ENCODE results near the gene DLGAP1. TPM values are rescaled to one million over a fixed set of nuclear protein-coding genes. Genes with fewer than 3 reads are reported as not detected.

The DLGAP1 gene
- polyA plus RNA-seq, 1 donor from 2014 or later = 4.5 TPM

DNA sequence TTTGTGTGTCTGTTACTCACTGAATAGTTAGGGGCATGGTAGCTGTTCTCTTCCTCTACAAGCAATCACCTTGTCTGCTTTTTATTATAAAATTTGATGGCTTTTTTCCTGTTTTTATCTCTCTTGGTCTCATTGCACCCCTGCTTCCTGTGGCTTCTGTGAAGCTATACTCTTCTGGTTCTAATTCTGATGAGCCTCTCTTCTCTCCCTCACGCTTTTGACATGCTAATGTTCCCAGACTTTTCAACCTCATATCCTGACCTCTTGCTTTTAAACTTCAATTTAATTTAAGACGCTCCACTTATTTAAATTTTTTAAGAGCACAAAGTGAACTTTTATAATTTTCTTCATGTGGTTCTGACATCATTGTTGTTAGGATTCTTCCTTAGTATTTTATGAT, 361.4 kb downstream of the DLGAP1 start:
- Histone ChIP-seq H2AFZ (ENCODE audit: low read depth, low read length) (no peak overlapping the region), H3K36me3 (ENCODE audit: insufficient read depth, low read length) (no peaks in the 10 kb centered on the region), H4K20me1 (ENCODE audit: insufficient read depth) (no peaks in the 10 kb centered on the region), H3K27ac (ENCODE audit: low read length) (no peak overlapping the region), H3K79me2 (replicated peaks; ENCODE audit: insufficient read depth, low read length) (no peaks in the 10 kb centered on the region), H3K4me2 (ENCODE audit: low read length) (no peak overlapping the region), H3F3A (ENCODE audit: insufficient read depth, low read length, poor library complexity, severe bottlenecking) (no peaks in the 10 kb centered on the region), H3K27me3 (ENCODE audit: insufficient read depth, low read depth, low read length) (no peaks in the 10 kb centered on the region), H3K9me2 (ENCODE audit: insufficient read depth, low read length) (no peaks in the 10 kb centered on the region), H3K9ac (ENCODE audit: low read length) (no peak overlapping the region), H3K4me3 (ENCODE audit: low read length) (no peak overlapping the region), H3K9me3 (ENCODE audit: low read length) (no peaks in the 10 kb centered on the region)
- TF ChIP-seq RAD21 (conservative IDR thresholded peaks at IDR 0.05) = no peak
- TF ChIP-seq, protein P1, sequence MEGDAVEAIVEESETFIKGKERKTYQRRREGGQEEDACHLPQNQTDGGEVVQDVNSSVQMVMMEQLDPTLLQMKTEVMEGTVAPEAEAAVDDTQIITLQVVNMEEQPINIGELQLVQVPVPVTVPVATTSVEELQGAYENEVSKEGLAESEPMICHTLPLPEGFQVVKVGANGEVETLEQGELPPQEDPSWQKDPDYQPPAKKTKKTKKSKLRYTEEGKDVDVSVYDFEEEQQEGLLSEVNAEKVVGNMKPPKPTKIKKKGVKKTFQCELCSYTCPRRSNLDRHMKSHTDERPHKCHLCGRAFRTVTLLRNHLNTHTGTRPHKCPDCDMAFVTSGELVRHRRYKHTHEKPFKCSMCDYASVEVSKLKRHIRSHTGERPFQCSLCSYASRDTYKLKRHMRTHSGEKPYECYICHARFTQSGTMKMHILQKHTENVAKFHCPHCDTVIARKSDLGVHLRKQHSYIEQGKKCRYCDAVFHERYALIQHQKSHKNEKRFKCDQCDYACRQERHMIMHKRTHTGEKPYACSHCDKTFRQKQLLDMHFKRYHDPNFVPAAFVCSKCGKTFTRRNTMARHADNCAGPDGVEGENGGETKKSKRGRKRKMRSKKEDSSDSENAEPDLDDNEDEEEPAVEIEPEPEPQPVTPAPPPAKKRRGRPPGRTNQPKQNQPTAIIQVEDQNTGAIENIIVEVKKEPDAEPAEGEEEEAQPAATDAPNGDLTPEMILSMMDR (IDR thresholded peaks at IDR 0.05; ENCODE audit: poor library complexity, severe bottlenecking) = no peak
- no peak for TF ChIP-seq TAF1 (IDR thresholded peaks at IDR 0.05; ENCODE audit: low read depth)
- no peak for TF ChIP-seq SMC3 (conservative IDR thresholded peaks at IDR 0.05; ENCODE audit: poor library complexity)
- TF ChIP-seq EZH2 (IDR thresholded peaks at IDR 0.05; ENCODE audit: borderline replicate concordance, insufficient read depth, low read length, poor library complexity, severe bottlenecking) = no peak
- TF ChIP-seq MXI1 (conservative IDR thresholded peaks at IDR 0.05; ENCODE audit: poor library complexity, severe bottlenecking) = no peak
- no peak for TF ChIP-seq POLR2AphosphoS5 (IDR thresholded peaks at IDR 0.05)
- TF ChIP-seq, protein P2, sequence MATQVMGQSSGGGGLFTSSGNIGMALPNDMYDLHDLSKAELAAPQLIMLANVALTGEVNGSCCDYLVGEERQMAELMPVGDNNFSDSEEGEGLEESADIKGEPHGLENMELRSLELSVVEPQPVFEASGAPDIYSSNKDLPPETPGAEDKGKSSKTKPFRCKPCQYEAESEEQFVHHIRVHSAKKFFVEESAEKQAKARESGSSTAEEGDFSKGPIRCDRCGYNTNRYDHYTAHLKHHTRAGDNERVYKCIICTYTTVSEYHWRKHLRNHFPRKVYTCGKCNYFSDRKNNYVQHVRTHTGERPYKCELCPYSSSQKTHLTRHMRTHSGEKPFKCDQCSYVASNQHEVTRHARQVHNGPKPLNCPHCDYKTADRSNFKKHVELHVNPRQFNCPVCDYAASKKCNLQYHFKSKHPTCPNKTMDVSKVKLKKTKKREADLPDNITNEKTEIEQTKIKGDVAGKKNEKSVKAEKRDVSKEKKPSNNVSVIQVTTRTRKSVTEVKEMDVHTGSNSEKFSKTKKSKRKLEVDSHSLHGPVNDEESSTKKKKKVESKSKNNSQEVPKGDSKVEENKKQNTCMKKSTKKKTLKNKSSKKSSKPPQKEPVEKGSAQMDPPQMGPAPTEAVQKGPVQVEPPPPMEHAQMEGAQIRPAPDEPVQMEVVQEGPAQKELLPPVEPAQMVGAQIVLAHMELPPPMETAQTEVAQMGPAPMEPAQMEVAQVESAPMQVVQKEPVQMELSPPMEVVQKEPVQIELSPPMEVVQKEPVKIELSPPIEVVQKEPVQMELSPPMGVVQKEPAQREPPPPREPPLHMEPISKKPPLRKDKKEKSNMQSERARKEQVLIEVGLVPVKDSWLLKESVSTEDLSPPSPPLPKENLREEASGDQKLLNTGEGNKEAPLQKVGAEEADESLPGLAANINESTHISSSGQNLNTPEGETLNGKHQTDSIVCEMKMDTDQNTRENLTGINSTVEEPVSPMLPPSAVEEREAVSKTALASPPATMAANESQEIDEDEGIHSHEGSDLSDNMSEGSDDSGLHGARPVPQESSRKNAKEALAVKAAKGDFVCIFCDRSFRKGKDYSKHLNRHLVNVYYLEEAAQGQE (IDR thresholded peaks at IDR 0.05; ENCODE audit: borderline replicate concordance) = no peak
- no peak for TF ChIP-seq EP300 (conservative IDR thresholded peaks at IDR 0.05; ENCODE audit: poor library complexity, severe bottlenecking)

DNA sequence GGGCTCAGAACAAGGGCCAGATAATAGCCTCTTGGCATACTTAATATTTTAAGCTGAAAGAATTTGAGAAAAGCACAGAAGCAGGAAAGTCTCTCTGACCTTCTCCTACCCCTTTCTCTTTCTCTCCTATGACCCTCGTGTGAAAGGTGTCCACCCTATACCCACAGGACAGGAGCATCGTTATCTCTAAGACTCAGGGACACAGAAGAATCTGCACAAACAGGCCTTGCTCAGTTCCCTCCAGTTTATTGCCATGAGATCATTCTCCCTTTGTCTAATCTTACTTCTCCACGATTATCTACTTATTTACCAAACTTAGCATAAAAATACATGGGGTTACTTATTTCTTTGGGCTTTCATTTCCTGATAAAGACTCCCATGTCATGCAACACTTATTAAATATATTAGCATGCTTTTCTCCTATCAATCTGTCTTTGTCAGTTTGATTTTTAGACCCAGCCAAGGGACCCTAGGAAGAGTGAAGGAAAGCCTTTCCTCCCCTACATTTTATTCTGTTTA, 370.7 kb downstream of the DLGAP1 start:
- Histone ChIP-seq H3K27me3 (ENCODE audit: insufficient read depth, low read depth, low read length) (no peaks in the 10 kb centered on the region), H3K9me3 (ENCODE audit: low read length) (no peaks in the 10 kb centered on the region), H3K79me2 (replicated peaks; ENCODE audit: insufficient read depth, low read length) (no peaks in the 10 kb centered on the region), H3F3A (ENCODE audit: insufficient read depth, low read length, poor library complexity, severe bottlenecking) (no peaks in the 10 kb centered on the region), H3K4me2 (ENCODE audit: low read length) (no peak overlapping the region), H3K9ac (ENCODE audit: low read length) (no peak overlapping the region), H3K9me2 (ENCODE audit: insufficient read depth, low read length) (no peaks in the 10 kb centered on the region), H2AFZ (ENCODE audit: low read depth, low read length) (no peak overlapping the region), H3K4me3 (ENCODE audit: low read length) (no peak overlapping the region), H3K36me3 (ENCODE audit: insufficient read depth, low read length) (no peaks in the 10 kb centered on the region), H4K20me1 (ENCODE audit: insufficient read depth) (no peaks in the 10 kb centered on the region), H3K27ac (ENCODE audit: low read length) (no peak overlapping the region)
- TF ChIP-seq RAD21 (conservative IDR thresholded peaks at IDR 0.05) = no peak
- TF ChIP-seq EZH2 (IDR thresholded peaks at IDR 0.05; ENCODE audit: borderline replicate concordance, insufficient read depth, low read length, poor library complexity, severe bottlenecking) = no peak
- no peak for TF ChIP-seq SMC3 (conservative IDR thresholded peaks at IDR 0.05; ENCODE audit: poor library complexity)
- TF ChIP-seq MXI1 (conservative IDR thresholded peaks at IDR 0.05; ENCODE audit: poor library complexity, severe bottlenecking) = no peak
- no peak for TF ChIP-seq EP300 (conservative IDR thresholded peaks at IDR 0.05; ENCODE audit: poor library complexity, severe bottlenecking)
- no peak for TF ChIP-seq POLR2AphosphoS5 (IDR thresholded peaks at IDR 0.05)
- TF ChIP-seq, protein P1 (IDR thresholded peaks at IDR 0.05; ENCODE audit: poor library complexity, severe bottlenecking) = no peak
- no peak for TF ChIP-seq TAF1 (IDR thresholded peaks at IDR 0.05; ENCODE audit: low read depth)
- TF ChIP-seq, protein P2 (IDR thresholded peaks at IDR 0.05; ENCODE audit: borderline replicate concordance) = no peak

Measured in neural cell (in vitro differentiated cells).